HG03442 (cell line): Measurements from ENCODE around the gene DIPK2B.

Source experiments
- ATAC-seq: cut with Tn5 transposase; IDR thresholded peaks from one replicate; pipeline ENCODE4 v1.9.1; 2021; ENCODE audit warnings: mild to moderate bottlenecking, moderate library complexity; ENCODE audit not compliant: unreplicated experiment

Gene DIPK2B

DNA sequence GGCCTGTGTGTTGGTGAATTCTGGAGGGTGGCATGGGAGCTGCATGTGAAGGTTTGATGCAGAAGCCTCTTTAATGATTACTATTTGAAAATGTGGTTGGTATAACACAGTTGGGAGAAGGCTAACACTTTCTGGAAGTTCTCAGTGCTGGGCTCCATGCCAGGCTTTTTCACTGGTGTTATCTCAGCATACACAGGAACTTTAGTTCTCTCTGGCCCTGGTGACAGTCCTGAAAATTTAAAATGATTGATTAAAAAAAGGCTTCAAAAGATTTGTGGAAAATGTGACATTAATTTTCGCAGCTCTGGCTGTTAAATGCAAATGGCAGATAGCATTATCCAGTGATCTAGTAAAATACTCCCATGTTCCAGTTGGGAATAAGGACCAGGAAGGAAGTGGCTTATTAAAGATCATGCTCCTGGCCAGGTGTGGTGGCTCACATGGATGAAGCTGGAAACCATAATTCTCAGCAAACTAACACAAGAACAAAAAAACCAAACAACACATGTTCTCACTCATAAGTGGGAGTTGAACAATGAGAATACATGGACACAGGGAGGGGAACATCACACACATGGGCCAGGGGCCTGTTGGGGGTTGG, 36.6 kb downstream of the DIPK2B start:
- ATAC-seq: no peak

DNA sequence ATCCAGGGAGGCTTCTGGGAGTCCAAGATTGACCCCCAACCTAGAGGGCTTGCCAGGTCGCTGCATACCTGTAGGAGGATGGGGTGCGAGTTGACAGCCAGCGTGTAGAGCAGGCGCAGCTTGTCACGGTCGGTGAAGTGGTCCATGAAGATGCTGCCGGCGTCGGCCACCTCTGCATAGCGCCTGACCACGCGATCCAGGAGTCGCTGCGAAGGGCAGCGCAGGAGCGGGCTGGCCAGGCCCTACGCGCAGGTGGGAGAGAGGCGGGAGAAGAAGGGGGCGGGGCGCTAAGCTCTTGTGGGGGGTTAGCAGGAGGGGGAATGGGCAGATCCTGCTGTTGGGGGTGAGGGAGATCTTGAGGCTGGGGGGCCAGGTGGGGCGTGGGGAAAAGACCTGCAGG, 43.0 kb downstream of the DIPK2B start:
- ATAC-seq: no peak

DNA sequence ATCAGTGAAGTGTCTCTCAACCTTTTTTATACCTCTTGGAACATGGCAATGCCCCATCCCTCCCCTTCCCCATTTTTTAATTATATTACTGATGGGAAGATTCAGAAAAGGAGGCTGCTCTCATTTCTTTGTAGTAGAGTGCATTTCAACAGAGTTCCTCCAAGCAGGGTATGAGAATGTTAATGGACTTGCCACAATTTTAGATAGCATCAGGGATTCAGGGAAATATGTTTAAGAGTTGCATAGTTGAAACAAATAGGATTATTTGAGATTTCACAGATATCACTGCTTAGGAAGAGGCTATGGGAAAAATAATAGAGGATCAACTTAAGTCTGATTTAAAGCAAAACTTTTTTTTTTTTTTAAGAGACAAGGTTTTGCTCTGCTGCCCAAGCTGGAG, 46.2 kb downstream of the DIPK2B start:
- no peak for ATAC-seq

DNA sequence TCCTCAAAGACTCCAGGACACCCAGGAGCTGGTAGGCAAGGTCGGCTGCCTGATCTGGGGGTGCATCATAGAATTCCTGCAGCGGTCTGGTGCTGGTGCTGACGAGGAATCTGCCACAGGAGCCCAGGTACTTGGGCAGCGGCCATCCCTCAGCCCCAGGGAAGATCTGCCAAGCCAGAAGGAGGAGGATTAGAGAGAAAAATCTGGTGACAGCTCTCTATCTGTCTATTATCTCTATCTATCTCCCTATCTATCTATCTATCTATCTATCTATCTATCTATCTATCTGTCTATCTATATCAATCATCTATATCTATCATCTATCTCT, 46.7 kb downstream of the DIPK2B start:
- no peak for ATAC-seq
